IMR-90 (cell line): ENCODE data around the gene HECW1. TPM values are rescaled to one million over a fixed set of nuclear protein-coding genes. Genes with fewer than 3 reads are reported as not detected.

Experiments
- ELK1 ChIP-seq: fragments of 150-350 bp; IDR thresholded peaks from 2 replicates; pipeline ENCODE4 v1.6.1; 2016; ENCODE audit warnings: low read depth, mild to moderate bottlenecking, low read length, moderate library complexity, borderline replicate concordance
- FOS ChIP-seq: fragments of 150-350 bp; IDR thresholded peaks from 2 replicates; pipeline ENCODE4 v1.6.1; 2016; ENCODE audit warnings: low read depth, low read length
- MAZ ChIP-seq: IDR thresholded peaks from 2 replicates; pipeline ENCODE4 v1.6.1; 2012; ENCODE audit warnings: low read depth, mild to moderate bottlenecking, low read length, improper control_type of control experiment, moderate library complexity, borderline replicate concordance
- MXI1 ChIP-seq: IDR thresholded peaks from 2 replicates; pipeline ENCODE4 v1.6.1; 2012; ENCODE audit warnings: low read depth, mild to moderate bottlenecking, low read length, moderate library complexity, borderline replicate concordance
- SMC3 ChIP-seq: fragments of 150-350 bp; IDR thresholded peaks from 2 replicates; pipeline ENCODE4 v1.6.1; 2016; ENCODE audit warnings: low read depth, mild to moderate bottlenecking, antibody characterized with exemption, low read length, moderate library complexity
- polyA plus RNA-seq, 3 experiments: library from polyadenylated mRNA; depleted of rRNA; stranded (reverse); fragments of >200 nt; gene quantifications; 2 replicates each; pipeline ENCODE4 v1.2.3, GENCODE V29; 2012; ENCODE audit warnings: low replicate concordance in 1 of 3
- total RNA-seq: library from RNA; depleted of rRNA; stranded (reverse); fragments of >200 nt; gene quantifications from 2 replicates; pipeline ENCODE4 v1.2.3, GENCODE V29; 2012

Gene HECW1
- total and polyA plus RNA-seq, 2 of the 4 experiments (the other 2 are of a cell fraction), result 0.56 to 1.3 TPM

GRCh38 chr7:43444711-43445578, 332.5 kb downstream of the HECW1 start (continued):
- TF ChIP-seq ELK1, result no peak
- TF ChIP-seq MAZ, result no peak
- no peak for TF ChIP-seq MXI1
- TF ChIP-seq SMC3, result no peak
- TF ChIP-seq FOS, result no peak
